GM19193 (cell line): ENCODE data around the gene TMEM179.

Experiments
- POLR2A ChIP-seq: IDR thresholded peaks from 4 replicates; pipeline ENCODE4 v1.6.1; 2011; ENCODE audit not compliant: insufficient read depth, insufficient read length; ENCODE audit errors: extremely low read depth

TMEM179 gene

DNA sequence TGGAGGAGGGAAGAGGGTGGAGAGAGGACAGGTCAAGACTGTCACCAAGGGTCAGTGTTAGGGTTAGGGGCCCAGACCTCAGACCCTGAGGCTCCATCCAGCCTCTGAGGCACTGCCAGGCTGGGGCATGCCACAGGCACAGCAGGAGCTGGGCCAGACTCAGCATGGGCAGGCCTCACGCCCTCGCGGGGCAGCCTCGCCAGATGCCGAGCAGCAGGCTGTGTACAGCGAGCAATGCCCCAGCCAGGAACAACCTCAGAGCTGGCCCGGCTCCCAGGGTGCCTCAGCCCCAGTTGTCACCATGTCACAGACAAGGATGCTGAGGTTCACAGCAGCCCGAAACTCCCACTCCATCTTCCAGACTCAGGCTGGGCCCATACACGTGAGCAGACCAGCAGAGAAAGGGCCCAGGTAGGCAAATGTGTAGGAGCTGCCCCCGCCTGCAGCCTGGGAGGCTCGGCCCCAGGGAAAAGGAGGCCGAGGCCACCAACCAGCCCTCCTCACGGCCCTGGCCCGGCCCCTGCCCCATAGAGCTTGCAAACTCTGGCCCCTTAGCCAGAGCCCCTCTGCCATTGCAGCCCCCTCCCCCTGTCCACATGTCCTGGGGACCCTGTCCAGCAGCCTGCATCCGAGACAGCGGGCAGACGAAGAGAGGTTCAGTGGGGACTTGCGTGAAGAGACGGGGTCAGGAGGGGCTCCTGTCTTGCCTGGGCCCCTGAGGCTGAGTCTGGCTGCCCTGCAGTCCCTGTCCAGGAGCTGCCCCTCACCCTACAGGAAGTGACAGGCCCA, 17.5 kb downstream of the TMEM179 start:
- no peak for TF ChIP-seq POLR2A

DNA sequence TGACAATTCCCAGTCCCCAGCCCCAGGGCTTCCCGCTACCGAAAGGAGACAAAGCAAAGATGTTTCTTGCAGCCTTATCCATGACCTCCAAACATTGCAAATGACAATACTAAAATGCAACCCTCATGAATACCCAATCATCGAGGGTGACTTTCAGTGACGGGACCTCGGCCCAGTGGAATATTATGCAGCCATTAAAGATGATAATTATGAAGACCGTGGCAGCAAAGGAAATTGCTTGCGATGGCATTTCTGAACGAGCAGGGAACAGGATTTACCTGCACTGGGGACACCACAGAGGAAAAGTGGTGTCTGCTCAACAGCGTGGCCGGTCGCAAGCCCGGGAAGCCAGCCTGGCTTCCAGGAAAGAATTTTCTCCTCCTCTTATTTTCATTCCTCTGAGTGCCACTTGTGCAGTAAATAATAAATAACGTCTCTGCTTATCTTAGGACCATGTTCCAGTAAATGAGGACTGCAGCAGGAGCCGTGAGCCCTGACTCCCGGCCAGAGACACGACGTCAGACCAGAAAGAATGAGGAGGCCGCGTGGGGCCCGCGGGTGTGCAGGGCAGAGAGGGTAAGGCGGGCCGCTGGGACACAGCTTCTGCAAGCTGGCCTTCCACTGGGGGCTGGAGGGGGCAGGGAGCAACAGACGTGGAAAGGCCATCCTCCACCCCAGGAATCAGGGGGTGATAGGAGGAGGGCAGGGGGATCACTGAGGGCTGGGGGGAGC, 18.4 kb downstream of the TMEM179 start:
- no peak for TF ChIP-seq POLR2A

DNA sequence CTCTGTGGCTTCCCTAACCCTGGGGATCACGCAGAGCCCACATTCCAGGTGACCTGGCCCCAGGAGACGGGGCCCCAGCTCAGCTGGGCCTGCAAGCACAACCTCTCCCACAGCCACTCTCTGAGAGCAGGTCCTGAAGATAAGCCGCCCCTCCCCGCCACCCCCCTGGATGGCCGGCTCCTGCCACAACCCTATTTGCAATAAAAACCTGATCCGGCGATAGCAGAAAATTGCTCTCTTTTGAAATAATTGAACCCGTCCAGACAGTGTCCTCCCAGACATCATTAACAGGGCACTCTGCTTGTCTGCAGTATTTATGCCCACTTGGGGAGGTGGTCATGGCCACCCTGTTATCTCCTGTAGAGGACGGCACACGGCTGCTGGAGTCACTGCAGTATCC, 20.0 kb downstream of the TMEM179 start:
- TF ChIP-seq POLR2A, result no peak

DNA sequence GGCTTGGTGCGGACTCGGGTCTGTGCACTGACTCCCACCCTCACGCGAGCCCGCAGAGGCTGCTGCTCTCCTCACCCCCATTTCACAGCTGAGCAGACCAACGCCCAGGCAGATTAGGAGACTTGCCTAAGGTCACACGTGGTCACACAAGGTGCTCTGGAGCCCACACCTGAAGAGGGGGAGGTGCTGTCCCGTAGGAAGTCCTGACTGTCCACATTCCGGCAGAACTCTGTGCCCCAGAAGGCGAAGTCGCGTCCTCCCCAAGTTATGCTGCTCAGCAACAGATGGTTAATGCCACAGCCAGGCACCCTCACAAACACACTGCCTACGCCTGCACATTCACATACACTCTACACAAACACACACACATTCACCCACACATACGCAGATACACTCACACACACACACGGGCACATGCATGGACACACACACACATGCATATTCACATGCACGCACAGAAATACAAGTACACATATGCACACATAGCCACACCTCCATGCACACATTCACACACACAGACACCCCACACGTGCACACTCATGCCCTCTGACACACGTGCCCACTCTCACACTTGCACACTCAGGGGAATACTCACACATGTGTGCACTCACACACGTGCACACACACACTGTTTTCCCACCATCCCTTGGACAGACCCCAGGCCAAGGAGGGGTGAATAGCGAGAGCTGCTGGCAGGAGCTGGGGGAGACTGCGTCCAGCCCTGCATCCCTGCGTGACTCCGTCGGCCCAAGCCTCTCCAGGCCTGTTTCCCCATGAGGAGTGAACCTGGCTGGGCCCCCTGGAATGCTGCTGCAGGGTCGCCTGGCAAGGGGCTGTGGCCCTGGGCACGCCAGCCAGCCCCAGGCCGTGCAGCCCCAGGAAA, 20.9 kb downstream of the TMEM179 start:
- TF ChIP-seq POLR2A, result no peak

DNA sequence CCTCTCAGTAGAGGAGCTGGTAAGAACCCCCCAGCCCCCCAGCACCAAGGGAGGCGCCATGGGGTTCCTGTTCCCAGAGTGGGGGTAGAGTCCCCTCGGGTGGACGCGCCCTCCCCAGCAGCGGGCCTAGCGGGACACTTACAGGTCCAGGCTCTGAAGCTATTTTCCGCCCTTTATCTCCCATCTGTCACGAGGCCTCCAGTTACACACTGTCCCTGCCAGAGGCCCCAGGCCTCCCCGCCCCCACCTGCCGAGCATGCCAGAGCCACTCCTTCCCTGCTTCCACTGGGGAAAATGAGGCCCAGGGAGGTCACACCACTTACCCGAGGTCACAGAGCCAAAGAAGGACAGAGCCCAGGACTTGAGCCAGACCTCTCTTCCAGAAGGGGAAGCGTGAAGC, 21.9 kb downstream of the TMEM179 start:
- no peak for TF ChIP-seq POLR2A

DNA sequence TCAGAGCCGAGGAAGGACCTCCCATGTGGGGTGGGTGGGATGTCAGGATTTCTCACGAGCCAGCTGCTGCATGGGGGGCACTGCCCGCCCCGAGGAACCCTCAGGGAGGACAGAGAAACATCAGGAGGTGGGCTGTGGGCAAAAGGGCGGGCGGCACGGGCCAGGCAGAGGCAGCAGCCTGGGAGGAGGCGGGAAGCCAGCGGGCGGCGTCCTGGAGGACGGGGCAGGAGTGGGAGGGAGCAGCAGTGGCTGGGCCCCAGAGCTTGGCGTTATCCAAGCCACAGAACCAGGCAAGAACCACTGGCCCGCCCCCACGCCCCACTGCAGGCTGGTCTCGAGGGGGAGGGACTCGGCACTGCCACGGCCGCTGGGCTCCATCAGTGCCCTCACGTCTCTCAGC, 22.6 kb downstream of the TMEM179 start:
- no peak for TF ChIP-seq POLR2A

DNA sequence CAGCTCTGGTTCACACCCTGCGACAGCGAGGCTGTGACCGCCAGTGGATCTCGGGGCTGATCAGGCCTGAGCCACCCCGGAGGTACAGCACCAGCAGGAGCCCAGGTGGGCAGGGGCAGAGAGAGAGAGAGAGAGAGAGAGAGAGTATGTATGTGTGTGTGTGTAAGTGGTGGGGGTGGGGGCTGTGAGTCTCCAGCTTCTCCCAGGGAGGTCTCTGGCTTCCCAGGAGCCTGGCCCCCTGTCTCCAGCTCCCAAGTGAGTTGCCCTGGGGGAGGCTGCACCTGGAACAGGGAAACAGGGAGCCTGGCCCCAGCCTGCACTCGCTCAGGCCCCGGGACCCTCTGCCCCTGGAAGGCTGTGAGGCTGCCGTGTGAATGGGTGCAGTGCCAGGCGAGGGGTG, 23.1 kb downstream of the TMEM179 start:
- TF ChIP-seq POLR2A, result no peak

DNA sequence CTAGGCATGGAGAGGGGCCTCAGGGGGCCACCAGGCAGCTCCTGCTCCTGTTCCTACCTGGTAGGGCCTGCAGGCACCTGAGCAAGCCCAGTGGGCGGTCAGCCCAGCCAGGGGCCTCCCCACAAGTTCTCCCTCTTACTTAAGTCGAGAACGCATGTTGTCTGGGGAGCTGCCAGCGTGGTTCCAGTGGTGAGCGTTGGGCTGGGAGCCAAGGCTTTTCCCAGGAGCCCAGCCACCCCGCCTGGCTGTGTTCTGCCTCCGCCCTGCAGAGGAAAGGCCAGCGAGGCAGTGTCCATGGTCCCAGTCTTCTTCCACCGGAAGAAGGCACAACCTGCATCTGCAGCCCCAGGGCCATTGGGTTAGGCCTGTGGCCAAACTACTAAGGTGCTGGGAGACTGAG, 23.6 kb downstream of the TMEM179 start:
- TF ChIP-seq POLR2A, result no peak

DNA sequence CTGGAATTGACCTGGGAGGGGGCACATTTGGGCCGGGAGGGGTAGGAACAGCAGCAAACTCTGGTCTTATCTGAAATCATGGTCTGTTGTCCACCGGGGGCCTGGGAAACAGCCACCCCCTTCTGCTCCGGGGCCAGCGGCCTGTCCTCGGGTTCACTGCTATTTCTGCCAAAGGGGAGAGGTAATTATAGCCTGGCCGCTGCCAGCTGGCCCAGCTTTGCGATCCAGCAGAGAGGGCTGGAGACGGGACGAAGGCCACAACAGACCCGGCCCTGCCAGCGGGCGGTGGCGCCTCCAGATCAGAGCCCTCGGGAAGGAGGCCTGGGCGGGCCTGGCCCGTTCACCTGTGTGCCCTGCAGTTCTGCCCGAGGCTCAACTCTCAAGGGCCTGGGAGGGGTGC, 25.1 kb downstream of the TMEM179 start, which contains the start of gene C14orf180:
TSS of gene C14orf180 (plus strand) at position 258 of the 400 bp plus-strand sequence. CDS start 6,667 bp downstream, outside the sequence.
- no peak for TF ChIP-seq POLR2A

DNA sequence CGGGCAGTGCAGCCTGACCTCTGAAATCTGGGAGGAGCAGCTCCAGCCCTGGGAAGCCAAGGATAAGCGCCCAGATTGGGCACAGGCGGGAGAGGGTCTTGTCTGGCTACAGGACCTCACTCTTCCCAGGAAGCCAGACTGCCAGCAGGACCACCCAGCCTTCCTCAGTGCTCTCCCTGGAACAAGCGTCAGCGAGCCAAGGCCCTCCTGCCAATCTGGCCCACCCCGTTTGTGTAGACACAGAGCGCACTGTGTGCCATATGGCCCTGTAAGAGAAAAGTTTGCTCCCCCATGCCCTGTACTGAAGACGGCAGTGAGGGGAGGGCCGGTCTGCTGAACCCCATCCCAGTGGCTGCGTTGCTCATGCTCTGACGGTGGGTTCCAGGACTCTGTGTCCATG, 26.3 kb downstream of the TMEM179 start:
- no peak for TF ChIP-seq POLR2A

DNA sequence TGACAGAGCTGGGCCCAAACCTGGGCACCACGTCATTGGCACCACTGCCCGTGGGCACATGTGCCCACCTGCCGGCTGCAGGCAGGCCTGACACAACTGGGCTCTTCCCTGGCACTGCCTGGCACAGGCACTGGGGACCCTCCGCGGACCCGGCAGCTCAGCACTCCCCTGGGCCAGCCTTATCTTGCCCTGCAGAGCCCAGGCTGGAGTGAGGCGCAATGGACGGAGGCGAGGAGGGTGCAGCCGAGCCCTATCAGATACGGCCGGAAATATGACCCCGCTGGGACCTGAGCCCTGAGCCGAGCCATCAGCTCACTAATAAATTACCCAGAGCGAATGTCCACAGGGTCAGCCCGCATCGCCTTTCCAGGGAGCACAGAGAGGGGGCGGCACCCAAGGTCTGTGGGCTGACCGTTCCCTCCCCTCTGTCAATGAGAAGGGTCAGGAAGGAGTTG, 26.7 kb downstream of the TMEM179 start:
- no peak for TF ChIP-seq POLR2A

DNA sequence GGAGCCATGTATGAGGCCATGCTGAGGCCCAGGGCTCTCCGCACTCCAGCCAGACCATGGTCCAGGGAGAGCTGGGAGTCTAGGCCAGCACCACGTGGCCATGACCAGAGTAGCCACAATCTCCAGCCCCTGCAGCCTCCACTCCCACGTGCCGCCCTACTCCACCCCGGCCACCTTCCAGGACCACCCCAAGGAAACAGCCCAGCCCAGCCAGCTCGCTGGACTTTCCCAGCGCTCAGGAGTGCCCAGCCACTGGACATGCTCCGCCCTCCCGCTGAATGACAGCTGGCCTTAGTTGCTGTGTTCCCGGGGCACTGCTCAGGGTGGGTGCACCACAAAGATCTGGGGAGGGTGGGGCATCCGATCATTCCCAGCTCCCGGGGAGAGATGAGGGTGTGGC, 27.1 kb downstream of the TMEM179 start:
- TF ChIP-seq POLR2A, result no peak

DNA sequence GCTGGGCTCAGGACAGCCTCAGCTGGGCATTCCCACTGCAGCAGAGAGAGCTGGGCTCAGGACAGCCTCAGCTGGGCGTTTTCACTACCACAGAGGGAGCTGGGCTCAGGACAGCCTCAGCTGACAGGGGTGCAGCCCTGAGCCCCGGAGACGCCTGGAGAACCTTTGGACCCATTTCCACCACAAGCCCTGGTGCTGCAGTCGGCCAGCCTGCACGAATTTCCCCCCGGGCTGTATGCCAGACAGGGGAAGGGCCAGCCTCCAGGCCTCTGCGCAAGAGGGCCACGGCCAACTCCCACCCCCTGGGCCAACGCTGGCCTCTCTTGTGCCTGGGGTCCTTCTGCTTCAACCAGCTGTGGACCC, 27.6 kb downstream of the TMEM179 start:
- no peak for TF ChIP-seq POLR2A

DNA sequence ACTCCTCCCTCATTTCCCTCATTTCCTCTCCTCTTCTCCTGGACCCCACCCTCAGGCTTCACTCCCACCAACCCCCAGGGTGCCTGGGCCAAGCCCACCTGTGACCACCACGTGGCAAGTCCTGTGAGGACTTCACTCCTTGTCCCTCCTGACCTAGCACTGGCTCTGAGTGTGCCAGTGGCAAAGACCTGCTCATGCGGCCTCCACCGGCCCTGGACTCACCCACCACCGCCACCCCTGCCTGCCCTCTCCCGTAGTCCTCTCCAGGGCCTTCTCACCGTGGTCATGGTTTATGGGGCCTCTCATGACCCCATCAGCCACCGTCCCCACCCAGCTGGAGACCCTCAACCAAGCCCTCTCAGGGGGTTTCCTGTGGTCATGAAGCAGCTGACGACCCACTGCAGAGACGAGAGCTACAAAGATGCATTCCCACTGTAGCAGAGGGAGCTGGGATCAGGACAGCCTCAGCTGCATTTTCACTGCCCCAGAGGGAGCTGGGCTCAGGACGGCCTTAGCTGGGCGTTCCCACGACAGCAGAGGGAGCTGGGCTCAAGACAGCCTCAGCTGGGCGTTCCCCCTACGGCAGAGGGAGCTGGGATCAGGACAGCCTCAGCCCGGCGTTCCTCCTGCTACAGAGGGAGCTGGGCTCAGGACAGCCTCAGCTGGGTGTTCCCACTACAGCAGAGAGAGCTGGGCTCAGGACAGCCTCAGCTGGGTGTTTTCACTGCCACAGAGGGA, 28.2 kb downstream of the TMEM179 start:
- no peak for TF ChIP-seq POLR2A
